ENCODE data around the gene MVD. TPM values are rescaled to one million over a fixed set of nuclear protein-coding genes. Genes with fewer than 3 reads are reported as not detected.

MVD gene
- total RNA-seq, 1 donor from 2014 or later: 59.0 TPM

GRCh38 chr16:88706965-88707826, 44.3 kb upstream of the MVD start:
- DNase-seq (ENCODE audit: extremely low spot score, unreplicated experiment): no peak
- Mint-ChIP-seq H3K9me3 (no peaks in the 10 kb centered on the region), H3K27me3 (no peaks in the 10 kb centered on the region), H3K27ac (peak overlapping the region; percentile 76), H3K36me3 (no peaks in the 10 kb centered on the region), H3K4me1 (ENCODE audit: unreplicated experiment) (peaks cover 16% of the 10 kb centered on the region), H3K4me3 (peak overlapping the region; percentile 84)
- no peak for TF ChIP-seq CTCF (conservative IDR thresholded peaks at IDR 0.05)

DNA sequence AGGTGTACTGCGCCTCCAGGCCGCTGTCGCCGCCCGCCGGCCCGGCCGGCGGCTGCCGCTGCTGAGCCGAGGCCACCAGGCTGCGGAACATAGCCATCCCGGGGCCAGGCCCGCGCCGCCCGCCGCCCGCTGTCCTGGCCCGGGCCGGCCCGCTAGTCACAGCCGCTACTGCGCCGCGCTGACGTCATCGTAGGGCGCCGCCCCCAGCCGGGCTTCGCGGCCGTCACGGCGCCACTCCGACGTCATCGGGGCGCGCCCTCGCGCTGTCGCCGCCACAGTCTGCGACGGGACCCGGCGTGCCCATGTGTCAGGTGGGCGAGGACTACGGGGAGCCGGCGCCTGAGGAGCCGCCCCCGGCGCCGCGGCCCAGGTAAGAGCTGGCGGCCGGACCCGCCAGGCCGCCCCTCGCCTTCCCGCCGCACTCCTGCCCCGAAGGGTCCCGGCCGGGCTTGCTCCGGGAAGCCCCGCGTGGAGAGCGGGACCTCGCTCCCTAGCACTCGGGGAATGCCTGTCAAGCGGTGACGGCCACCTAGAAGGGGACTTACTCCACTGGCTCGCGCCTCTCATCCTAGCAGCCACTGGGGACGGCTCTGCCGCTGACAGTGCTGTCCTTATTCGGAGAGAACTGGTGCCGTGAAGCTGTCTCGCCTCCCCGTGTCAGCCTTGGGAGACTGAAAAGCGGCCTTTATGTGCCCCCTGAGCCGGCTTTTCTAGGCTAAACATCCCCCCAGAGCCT, 43.5 kb upstream of the MVD start, which contains the start of the genes CTU2 and RNF166:
Gene CTU2, plus strand, starts transcription at position 275 of the 736 bp plus-strand sequence. Its CDS starts 28 bp downstream, at position 303.
Gene RNF166, minus strand, starts transcription at position 180 of the 736 bp plus-strand sequence. Its CDS starts 83 bp downstream, at position 97.
- TF ChIP-seq CTCF (conservative IDR thresholded peaks at IDR 0.05): no peak
- peak within 1 kb of the TSS; percentile 76 for H3K27ac Mint-ChIP-seq
- H3K36me3 Mint-ChIP-seq: no peaks in the 10 kb centered on the region
- peak; percentile 94 for DNase-seq (ENCODE audit: extremely low spot score, unreplicated experiment)
- peaks cover 16% of the 10 kb centered on the region for H3K4me1 Mint-ChIP-seq (ENCODE audit: unreplicated experiment)
- H3K9me3 Mint-ChIP-seq: no peaks in the 10 kb centered on the region
- H3K4me3 Mint-ChIP-seq: peak within 1 kb of the TSS; percentile 88
- no peaks in the 10 kb centered on the region for H3K27me3 Mint-ChIP-seq

DNA sequence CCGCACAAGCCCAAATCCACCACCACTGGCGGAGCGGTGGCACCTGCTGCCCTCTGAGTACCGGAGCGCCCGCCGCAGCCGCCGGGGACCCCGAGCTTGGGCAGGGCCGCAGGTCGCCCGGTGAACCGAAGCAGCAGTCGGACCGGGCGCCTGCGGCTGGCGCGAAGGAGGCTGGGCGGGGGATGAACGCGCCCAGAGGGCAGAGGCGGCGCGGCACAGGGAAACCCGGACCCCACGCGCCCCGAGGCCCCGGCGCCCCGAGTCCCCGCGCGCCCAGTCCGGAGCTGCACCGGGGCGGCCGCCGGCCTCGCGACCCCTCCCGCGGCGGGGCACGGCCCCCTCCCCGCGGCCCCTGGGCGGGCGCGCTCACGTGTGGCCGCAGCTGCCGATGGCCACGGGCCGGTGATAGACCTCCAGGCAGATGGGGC, 42.9 kb upstream of the MVD start:
- H3K27ac Mint-ChIP-seq: peak overlapping the region; percentile 72

GRCh38 chr16:88705076-88705684, 42.3 kb upstream of the MVD start:
- H3K4me1 Mint-ChIP-seq (ENCODE audit: unreplicated experiment): peaks cover 16% of the 10 kb centered on the region
- no peaks in the 10 kb centered on the region for H3K36me3 Mint-ChIP-seq
- no peak for TF ChIP-seq CTCF (conservative IDR thresholded peaks at IDR 0.05)
- no peaks in the 10 kb centered on the region for H3K9me3 Mint-ChIP-seq
- no peak for DNase-seq (ENCODE audit: extremely low spot score, unreplicated experiment)
- peak overlapping the region; percentile 72 for H3K27ac Mint-ChIP-seq
- no peaks in the 10 kb centered on the region for H3K27me3 Mint-ChIP-seq
- peak overlapping the region; percentile 88 for H3K4me3 Mint-ChIP-seq

More for the DNA sequence above, 42.9 kb upstream of the MVD start:
- Mint-ChIP-seq H3K4me3 (peak overlapping the region; percentile 88), H3K9me3 (no peaks in the 10 kb centered on the region), H3K36me3 (no peaks in the 10 kb centered on the region), H3K27me3 (no peaks in the 10 kb centered on the region), H3K4me1 (ENCODE audit: unreplicated experiment) (peaks cover 16% of the 10 kb centered on the region)
- no peak for TF ChIP-seq CTCF (conservative IDR thresholded peaks at IDR 0.05)
- no peak for DNase-seq (ENCODE audit: extremely low spot score, unreplicated experiment)

GRCh38 chr16:88703486-88704309, 40.8 kb upstream of the MVD start:
- H3K36me3 Mint-ChIP-seq: no peaks in the 10 kb centered on the region

More at GRCh38 chr16:88703486-88704309, 40.8 kb upstream of the MVD start:
- Mint-ChIP-seq H3K9me3 (no peaks in the 10 kb centered on the region), H3K4me1 (ENCODE audit: unreplicated experiment) (peaks cover 16% of the 10 kb centered on the region), H3K27me3 (no peaks in the 10 kb centered on the region), H3K4me3 (peak overlapping the region; percentile 71), H3K27ac (peak overlapping the region; percentile 46)
- TF ChIP-seq CTCF (conservative IDR thresholded peaks at IDR 0.05): no peak
- no peak for DNase-seq (ENCODE audit: extremely low spot score, unreplicated experiment)
